Upper lobe of left lung (tissue), 4 donors: ENCODE measurements around the gene KRTAP20-1.

Experiments
- EP300 ChIP-seq, 4 donors: sonication (generic); formaldehyde crosslinking; IDR thresholded peaks; one replicate each; pipeline ENCODE4 v1.5.1; 2017; ENCODE audit warnings: antibody characterized with exemption in 4 of 4, control low read depth in 2 of 4
- POLR2A ChIP-seq, 4 donors: fragments of 450-650 bp; IDR thresholded peaks; one replicate each; pipeline ENCODE4 v1.5.1; 2016 to 2017; ENCODE audit warnings: antibody characterized with exemption in 4 of 4, mild to moderate bottlenecking in 2 of 4
- POLR2AphosphoS5 ChIP-seq, 2 donors: sonication (generic); formaldehyde crosslinking; IDR thresholded peaks; one replicate each; pipeline ENCODE4 v1.5.1; 2017; ENCODE audit warnings: antibody characterized with exemption in 2 of 2
- TF ChIP-seq, protein P1 (sequence below), 6 experiments: fragments of 450-650 bp in 4 of 6; fragments of 200-600 bp in 2 of 6; sonication (generic) in 2 of 6; IDR thresholded peaks; one replicate each; pipeline ENCODE4 v1.5.1; 2016 to 2019; ENCODE audit warnings: antibody characterized with exemption in 6 of 6

DNA sequence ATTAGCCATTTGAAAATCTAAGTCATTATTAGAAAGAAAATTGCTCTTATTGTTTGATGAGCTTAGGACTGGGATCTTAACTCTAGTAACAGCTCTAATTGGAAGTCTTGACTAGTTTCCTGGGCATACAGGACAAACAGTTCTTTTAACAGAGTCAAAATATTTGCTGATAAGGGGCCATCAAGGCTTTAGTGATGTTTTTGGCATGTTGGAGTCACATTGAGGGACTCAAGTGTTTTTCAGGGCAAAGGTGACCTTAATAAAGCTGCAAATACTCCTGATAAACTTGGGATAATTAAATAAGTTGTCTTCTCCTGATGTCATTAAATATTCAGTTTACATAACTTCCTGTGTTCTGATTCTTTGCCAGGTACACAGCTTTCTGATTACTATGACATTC lies 48.6 kb upstream of the KRTAP20-1 start:
- TF ChIP-seq, protein P1, sequence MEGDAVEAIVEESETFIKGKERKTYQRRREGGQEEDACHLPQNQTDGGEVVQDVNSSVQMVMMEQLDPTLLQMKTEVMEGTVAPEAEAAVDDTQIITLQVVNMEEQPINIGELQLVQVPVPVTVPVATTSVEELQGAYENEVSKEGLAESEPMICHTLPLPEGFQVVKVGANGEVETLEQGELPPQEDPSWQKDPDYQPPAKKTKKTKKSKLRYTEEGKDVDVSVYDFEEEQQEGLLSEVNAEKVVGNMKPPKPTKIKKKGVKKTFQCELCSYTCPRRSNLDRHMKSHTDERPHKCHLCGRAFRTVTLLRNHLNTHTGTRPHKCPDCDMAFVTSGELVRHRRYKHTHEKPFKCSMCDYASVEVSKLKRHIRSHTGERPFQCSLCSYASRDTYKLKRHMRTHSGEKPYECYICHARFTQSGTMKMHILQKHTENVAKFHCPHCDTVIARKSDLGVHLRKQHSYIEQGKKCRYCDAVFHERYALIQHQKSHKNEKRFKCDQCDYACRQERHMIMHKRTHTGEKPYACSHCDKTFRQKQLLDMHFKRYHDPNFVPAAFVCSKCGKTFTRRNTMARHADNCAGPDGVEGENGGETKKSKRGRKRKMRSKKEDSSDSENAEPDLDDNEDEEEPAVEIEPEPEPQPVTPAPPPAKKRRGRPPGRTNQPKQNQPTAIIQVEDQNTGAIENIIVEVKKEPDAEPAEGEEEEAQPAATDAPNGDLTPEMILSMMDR (IDR thresholded peaks at IDR 0.05) = no peak
- TF ChIP-seq EP300 (IDR thresholded peaks at IDR 0.05) (no peak), POLR2A (IDR thresholded peaks at IDR 0.05) (no peak), POLR2AphosphoS5 (IDR thresholded peaks at IDR 0.05) (no peak)
